ENCODE measurements around the gene TSHZ1. TPM values are rescaled to one million over a fixed set of nuclear protein-coding genes. Genes with fewer than 3 reads are reported as not detected.

Gene TSHZ1
- total and polyA plus RNA-seq, 4 donors, result 4.2 to 6.6 (median 5.6) TPM

DNA sequence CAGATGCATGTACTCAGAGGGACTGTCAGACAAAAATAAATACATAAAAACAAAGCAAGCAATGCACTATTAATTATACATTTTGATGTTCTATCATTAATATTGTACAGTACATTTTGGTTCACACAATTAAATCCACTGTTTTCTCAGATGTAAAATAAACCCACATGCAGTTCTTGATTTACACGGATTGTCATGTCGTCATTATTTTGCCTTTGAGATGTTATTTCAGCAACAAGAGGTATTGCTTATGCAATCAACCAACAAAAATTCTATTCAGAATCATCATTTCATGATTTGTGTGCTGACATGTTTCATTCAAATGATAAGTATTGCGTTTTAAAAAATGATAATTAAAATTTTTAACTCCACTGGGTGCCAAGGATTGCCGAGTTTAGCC is 79.2 kb downstream of the TSHZ1 start:
- no peak for DNase-seq (ENCODE audit: low spot score)
- peaks cover 8 to 26% (median 13%) of the 10 kb centered on the region in 4 donors for H3K36me3 ChIP-seq (ENCODE audit: control insufficient read depth in 4 of 4, insufficient read depth in 3 of 4, low read depth in 1 of 4, low read length in 3 of 4)
- TF ChIP-seq FOXA2 (IDR thresholded peaks at IDR 0.05) (no peak), SP1 (IDR thresholded peaks at IDR 0.05) (no peak), HNF4A (conservative IDR thresholded peaks at IDR 0.05) (no peak), NR2F2 (IDR thresholded peaks at IDR 0.05) (no peak), YY1 (IDR thresholded peaks at IDR 0.05) (no peak), EGR1 (IDR thresholded peaks at IDR 0.05; ENCODE audit: low read depth in 2 of 2) (no peak), RXRA (IDR thresholded peaks at IDR 0.05) (no peak)
- TF ChIP-seq, protein P1, sequence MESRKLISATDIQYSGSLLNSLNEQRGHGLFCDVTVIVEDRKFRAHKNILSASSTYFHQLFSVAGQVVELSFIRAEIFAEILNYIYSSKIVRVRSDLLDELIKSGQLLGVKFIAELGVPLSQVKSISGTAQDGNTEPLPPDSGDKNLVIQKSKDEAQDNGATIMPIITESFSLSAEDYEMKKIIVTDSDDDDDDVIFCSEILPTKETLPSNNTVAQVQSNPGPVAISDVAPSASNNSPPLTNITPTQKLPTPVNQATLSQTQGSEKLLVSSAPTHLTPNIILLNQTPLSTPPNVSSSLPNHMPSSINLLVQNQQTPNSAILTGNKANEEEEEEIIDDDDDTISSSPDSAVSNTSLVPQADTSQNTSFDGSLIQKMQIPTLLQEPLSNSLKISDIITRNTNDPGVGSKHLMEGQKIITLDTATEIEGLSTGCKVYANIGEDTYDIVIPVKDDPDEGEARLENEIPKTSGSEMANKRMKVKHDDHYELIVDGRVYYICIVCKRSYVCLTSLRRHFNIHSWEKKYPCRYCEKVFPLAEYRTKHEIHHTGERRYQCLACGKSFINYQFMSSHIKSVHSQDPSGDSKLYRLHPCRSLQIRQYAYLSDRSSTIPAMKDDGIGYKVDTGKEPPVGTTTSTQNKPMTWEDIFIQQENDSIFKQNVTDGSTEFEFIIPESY (IDR thresholded peaks at IDR 0.05), result no peak
- TF ChIP-seq, protein P2, sequence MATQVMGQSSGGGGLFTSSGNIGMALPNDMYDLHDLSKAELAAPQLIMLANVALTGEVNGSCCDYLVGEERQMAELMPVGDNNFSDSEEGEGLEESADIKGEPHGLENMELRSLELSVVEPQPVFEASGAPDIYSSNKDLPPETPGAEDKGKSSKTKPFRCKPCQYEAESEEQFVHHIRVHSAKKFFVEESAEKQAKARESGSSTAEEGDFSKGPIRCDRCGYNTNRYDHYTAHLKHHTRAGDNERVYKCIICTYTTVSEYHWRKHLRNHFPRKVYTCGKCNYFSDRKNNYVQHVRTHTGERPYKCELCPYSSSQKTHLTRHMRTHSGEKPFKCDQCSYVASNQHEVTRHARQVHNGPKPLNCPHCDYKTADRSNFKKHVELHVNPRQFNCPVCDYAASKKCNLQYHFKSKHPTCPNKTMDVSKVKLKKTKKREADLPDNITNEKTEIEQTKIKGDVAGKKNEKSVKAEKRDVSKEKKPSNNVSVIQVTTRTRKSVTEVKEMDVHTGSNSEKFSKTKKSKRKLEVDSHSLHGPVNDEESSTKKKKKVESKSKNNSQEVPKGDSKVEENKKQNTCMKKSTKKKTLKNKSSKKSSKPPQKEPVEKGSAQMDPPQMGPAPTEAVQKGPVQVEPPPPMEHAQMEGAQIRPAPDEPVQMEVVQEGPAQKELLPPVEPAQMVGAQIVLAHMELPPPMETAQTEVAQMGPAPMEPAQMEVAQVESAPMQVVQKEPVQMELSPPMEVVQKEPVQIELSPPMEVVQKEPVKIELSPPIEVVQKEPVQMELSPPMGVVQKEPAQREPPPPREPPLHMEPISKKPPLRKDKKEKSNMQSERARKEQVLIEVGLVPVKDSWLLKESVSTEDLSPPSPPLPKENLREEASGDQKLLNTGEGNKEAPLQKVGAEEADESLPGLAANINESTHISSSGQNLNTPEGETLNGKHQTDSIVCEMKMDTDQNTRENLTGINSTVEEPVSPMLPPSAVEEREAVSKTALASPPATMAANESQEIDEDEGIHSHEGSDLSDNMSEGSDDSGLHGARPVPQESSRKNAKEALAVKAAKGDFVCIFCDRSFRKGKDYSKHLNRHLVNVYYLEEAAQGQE (IDR thresholded peaks at IDR 0.05), result no peak
- no peaks in the 10 kb centered on the region for H3K9me3 ChIP-seq (ENCODE audit: control insufficient read depth in 4 of 4, low read length in 3 of 4)
- H3K27me3 ChIP-seq (ENCODE audit: control insufficient read depth in 4 of 4, insufficient read depth in 4 of 4, low read length in 3 of 4), result no peaks in the 10 kb centered on the region
- H3K4me3 ChIP-seq (ENCODE audit: low read depth in 1 of 3, low read length in 3 of 3), result no peak overlapping the region
- H3K9ac ChIP-seq (ENCODE audit: low read depth in 1 of 2, low read length in 2 of 2), result no peak overlapping the region
- peaks cover 7 to 21% (median 12%) of the 10 kb centered on the region in 4 donors for H3K4me1 ChIP-seq (ENCODE audit: control insufficient read depth in 4 of 4, insufficient read depth in 4 of 4, low read length in 3 of 4)
- H3K27ac ChIP-seq (ENCODE audit: low read depth in 1 of 2, low read length in 2 of 2), result no peak overlapping the region
- WGBS, result 80% methylated on average over 4 of the region's 4 CpGs

DNA sequence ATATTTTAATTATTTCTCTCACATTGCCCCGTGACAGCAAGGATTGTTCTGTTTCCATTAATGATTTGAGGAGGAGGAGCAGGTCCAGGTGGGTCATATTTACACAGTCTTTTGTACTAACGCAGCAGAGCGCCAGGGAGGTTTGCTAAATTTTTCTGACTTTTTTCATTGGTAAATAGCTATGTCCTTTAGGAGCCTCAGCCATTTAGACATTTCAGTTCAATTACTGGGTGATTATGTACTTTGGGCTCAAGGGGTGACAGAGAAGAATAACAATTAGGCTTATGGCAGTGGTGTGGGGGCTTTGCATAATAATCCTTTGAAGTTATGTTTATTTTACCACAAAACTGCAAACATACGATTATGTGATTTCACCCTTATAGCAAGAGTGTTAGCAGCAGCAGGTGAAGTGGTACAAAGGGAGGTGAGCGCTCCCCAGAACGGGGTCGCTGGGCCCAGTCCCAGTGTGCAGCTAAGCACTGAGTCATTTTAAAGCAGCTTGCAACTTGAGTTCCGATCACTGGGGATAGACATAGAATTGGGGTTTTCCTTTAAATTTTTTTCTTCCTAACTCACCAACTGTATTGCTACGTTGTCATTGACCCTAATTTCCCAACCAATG is 80.3 kb downstream of the TSHZ1 start:
- Histone ChIP-seq H3K9me3 (ENCODE audit: control insufficient read depth in 4 of 4, low read length in 3 of 4) (no peaks in the 10 kb centered on the region), H3K4me1 (ENCODE audit: control insufficient read depth in 4 of 4, insufficient read depth in 4 of 4, low read length in 3 of 4) (peaks cover 7 to 21% (median 12%) of the 10 kb centered on the region in 4 donors), H3K9ac (ENCODE audit: low read depth in 1 of 2, low read length in 2 of 2) (no peak overlapping the region), H3K27ac (ENCODE audit: low read depth in 1 of 2, low read length in 2 of 2) (peak overlapping the region in 1 of 2 donors; percentile 42), H3K36me3 (ENCODE audit: control insufficient read depth in 4 of 4, insufficient read depth in 3 of 4, low read depth in 1 of 4, low read length in 3 of 4) (peaks cover 8 to 21% (median 10%) of the 10 kb centered on the region in 4 donors), H3K4me3 (ENCODE audit: low read depth in 1 of 3, low read length in 3 of 3) (no peak overlapping the region), H3K27me3 (ENCODE audit: control insufficient read depth in 4 of 4, insufficient read depth in 4 of 4, low read length in 3 of 4) (no peaks in the 10 kb centered on the region)
- no peak for DNase-seq (ENCODE audit: low spot score)
- TF ChIP-seq EGR1 (IDR thresholded peaks at IDR 0.05; ENCODE audit: low read depth in 2 of 2) (no peak), GABPA (IDR thresholded peaks at IDR 0.05 in 1 of 2, conservative IDR thresholded peaks at IDR 0.05 in 1 of 2) (no peak), HNF4G (IDR thresholded peaks at IDR 0.05) (peak; percentile 34), RAD21 (IDR thresholded peaks at IDR 0.05) (peak in 1 of 2 donors; percentile 49), NR2F2 (IDR thresholded peaks at IDR 0.05) (no peak), HNF4A (conservative IDR thresholded peaks at IDR 0.05) (peak; percentile 70 to 83), SP1 (IDR thresholded peaks at IDR 0.05) (peak; percentile 86), FOXA1 (IDR thresholded peaks at IDR 0.05) (peak; percentile 80), FOXA2 (IDR thresholded peaks at IDR 0.05) (peak; percentile 94), RXRA (IDR thresholded peaks at IDR 0.05) (peak in 1 of 2 donors; percentile 52), JUND (IDR thresholded peaks at IDR 0.05) (peak in 1 of 2 donors; percentile 28), TAF1 (conservative IDR thresholded peaks at IDR 0.05) (no peak)
- TF ChIP-seq, protein P1 (IDR thresholded peaks at IDR 0.05), result no peak
- TF ChIP-seq, protein P3, sequence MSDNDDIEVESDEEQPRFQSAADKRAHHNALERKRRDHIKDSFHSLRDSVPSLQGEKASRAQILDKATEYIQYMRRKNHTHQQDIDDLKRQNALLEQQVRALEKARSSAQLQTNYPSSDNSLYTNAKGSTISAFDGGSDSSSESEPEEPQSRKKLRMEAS (IDR thresholded peaks at IDR 0.05), result no peak
- TF ChIP-seq, protein P4, sequence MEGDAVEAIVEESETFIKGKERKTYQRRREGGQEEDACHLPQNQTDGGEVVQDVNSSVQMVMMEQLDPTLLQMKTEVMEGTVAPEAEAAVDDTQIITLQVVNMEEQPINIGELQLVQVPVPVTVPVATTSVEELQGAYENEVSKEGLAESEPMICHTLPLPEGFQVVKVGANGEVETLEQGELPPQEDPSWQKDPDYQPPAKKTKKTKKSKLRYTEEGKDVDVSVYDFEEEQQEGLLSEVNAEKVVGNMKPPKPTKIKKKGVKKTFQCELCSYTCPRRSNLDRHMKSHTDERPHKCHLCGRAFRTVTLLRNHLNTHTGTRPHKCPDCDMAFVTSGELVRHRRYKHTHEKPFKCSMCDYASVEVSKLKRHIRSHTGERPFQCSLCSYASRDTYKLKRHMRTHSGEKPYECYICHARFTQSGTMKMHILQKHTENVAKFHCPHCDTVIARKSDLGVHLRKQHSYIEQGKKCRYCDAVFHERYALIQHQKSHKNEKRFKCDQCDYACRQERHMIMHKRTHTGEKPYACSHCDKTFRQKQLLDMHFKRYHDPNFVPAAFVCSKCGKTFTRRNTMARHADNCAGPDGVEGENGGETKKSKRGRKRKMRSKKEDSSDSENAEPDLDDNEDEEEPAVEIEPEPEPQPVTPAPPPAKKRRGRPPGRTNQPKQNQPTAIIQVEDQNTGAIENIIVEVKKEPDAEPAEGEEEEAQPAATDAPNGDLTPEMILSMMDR (IDR thresholded peaks at IDR 0.05; ENCODE audit: low read depth, low read length, missing input control), result no peak
- TF ChIP-seq, protein P2 (IDR thresholded peaks at IDR 0.05), result no peak
- 51% methylated on average over 9 of the region's 9 CpGs for WGBS
